Measurements from ENCODE around the gene VAMP1. TPM values are rescaled to one million over a fixed set of nuclear protein-coding genes. Genes with fewer than 3 reads are reported as not detected.

VAMP1 gene
- total RNA-seq, 1 donor from 2014 or later, result 2.0 TPM

DNA sequence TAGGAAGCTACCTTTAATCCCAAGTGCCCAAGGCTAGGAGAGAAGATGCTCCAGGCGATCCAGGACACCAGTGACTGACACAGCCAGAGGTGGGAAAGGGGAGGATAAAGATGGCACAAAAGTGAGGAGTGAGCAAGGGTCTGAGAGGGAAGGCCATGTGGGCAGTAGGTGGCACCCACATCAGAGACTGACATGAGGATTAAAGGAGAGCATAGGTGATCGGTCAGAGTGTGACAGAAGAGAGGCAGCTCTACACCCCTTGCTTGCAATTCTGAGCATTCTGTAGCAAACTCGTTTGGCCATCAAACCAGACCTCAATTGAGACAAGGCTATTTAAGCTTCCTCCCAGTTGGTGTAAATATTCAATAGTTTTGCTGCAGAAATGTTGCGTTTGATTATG, 26.4 kb downstream of the VAMP1 start:
- TF ChIP-seq, protein P1, sequence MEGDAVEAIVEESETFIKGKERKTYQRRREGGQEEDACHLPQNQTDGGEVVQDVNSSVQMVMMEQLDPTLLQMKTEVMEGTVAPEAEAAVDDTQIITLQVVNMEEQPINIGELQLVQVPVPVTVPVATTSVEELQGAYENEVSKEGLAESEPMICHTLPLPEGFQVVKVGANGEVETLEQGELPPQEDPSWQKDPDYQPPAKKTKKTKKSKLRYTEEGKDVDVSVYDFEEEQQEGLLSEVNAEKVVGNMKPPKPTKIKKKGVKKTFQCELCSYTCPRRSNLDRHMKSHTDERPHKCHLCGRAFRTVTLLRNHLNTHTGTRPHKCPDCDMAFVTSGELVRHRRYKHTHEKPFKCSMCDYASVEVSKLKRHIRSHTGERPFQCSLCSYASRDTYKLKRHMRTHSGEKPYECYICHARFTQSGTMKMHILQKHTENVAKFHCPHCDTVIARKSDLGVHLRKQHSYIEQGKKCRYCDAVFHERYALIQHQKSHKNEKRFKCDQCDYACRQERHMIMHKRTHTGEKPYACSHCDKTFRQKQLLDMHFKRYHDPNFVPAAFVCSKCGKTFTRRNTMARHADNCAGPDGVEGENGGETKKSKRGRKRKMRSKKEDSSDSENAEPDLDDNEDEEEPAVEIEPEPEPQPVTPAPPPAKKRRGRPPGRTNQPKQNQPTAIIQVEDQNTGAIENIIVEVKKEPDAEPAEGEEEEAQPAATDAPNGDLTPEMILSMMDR (conservative IDR thresholded peaks at IDR 0.05; ENCODE audit: low read depth, low read length), result no peak
- no peak for DNase-seq (ENCODE audit: low read depth)
- H3K4me3 ChIP-seq (ENCODE audit: low read depth, low read length), result no peak overlapping the region

DNA sequence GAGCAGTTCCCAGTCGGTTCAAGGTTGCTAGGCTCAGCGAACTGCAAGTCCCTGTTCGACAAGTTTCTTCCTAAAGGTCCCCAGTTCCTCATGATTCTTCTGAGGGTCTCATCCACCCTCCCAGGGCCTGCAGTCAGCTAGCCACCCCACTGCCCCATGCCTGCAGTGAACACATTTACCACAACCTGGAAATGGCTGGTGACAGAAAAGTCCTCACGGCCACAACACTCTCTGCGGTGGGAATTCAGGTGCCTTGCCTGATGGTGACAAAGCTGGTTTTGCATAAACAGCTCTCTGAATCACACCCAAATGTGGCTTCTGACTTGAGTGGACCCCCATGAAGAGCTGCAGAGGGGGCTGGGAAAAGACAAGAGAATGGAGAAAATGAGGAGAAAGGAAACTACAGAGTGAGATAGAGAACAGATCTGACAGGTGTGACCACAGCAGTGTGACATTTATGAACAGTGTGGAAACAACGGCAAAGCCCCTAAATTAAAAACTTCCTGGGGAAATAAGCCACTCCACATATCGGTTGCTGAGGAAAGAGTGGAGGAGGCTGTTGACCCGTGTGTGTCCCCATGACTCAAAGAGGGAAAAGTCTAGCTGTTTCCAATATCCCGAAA, 27.0 kb downstream of the VAMP1 start:
- DNase-seq (ENCODE audit: low read depth), result no peak
- H3K4me3 ChIP-seq (ENCODE audit: low read depth, low read length), result no peak overlapping the region
- TF ChIP-seq, protein P1 (conservative IDR thresholded peaks at IDR 0.05; ENCODE audit: low read depth, low read length), result no peak

GRCh38 chr12:6442836-6443235, 27.6 kb downstream of the VAMP1 start:
- DNase-seq (ENCODE audit: low read depth), result no peak
- H3K4me3 ChIP-seq (ENCODE audit: low read depth, low read length), result no peak overlapping the region
- TF ChIP-seq, protein P1 (conservative IDR thresholded peaks at IDR 0.05; ENCODE audit: low read depth, low read length), result no peak

DNA sequence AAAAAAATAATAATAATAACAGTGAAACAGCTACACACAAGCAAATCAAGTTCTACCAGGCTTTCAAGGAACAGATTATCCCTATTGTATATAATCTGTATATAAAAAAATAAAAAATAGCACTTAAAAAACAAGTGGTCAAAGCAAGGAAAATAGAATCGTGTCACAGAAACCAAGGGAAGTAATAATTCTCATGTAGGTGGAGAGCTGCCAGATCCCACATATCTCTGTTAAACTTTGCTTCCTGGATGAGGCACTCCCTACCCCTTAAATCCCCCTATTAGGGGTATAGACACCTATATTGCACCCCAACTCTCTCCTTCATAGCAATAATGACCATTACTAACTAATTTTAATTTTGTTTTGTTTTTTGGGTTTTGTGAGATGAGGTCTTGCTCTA, 30.1 kb downstream of the VAMP1 start:
- no peak for DNase-seq (ENCODE audit: low read depth)
- TF ChIP-seq, protein P1 (conservative IDR thresholded peaks at IDR 0.05; ENCODE audit: low read depth, low read length), result no peak
- no peak overlapping the region for H3K4me3 ChIP-seq (ENCODE audit: low read depth, low read length)

GRCh38 chr12:6438345-6438744, 32.1 kb downstream of the VAMP1 start:
- TF ChIP-seq, protein P1 (conservative IDR thresholded peaks at IDR 0.05; ENCODE audit: low read depth, low read length), result no peak
- H3K4me3 ChIP-seq (ENCODE audit: low read depth, low read length), result no peak overlapping the region
- DNase-seq (ENCODE audit: low read depth), result no peak

DNA sequence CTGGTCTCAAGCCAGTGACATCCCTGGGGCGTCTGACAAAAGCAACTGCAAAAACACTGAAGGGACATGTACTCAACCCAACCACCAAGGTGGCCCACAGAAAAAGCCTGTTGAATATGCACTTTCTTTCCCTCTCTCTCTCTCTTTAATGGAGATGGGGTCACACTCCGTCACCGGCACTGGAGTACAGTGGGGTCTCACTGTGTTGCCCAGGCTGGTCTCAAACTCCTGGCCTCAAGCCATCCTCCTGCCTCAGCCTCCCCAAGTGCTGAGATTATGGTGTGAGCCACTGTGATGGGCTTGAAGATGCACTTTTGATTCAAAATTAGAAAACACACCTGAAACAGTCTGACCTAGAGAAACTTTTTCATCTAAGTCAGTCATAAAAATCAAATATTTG, 32.9 kb downstream of the VAMP1 start:
- no peak overlapping the region for H3K4me3 ChIP-seq (ENCODE audit: low read depth, low read length)
- TF ChIP-seq, protein P1 (conservative IDR thresholded peaks at IDR 0.05; ENCODE audit: low read depth, low read length), result no peak
- no peak for DNase-seq (ENCODE audit: low read depth)

Data from epithelial cell of proximal tubule (primary cell).